K562 (cell line): ENCODE measurements around the gene RFT1. TPM values are rescaled to one million over a fixed set of nuclear protein-coding genes. Genes with fewer than 3 reads are reported as not detected.

Source experiments
- ATAC-seq: fragments of 200-7000 bp; cut with Tn5 transposase; 3 replicates; pipeline ENCODE4 v1.9.1; 2020; ENCODE audit warnings: moderate library complexity
- BruUV-seq: library from RNA; stranded (reverse); fragments of 400-500 nt; replicated peaks from 2 replicates; lab custom pipeline; 2021; lab: Mats Ljungman, UMichigan
- CTCF ChIA-PET: fragments of 300-600 bp; formaldehyde crosslinking; extraction: SDS; loops from one replicate; lab custom pipeline; 2021; ENCODE audit warnings: low intra/inter-chr PET ratio; lab: Yijun Ruan, JAX
- POLR2A ChIA-PET: fragments of 300-600, 350-650 bp; sonication (Branson Sonifier 250); formaldehyde crosslinking; extraction: SDS; loops from one replicate; lab custom pipeline; 2021; ENCODE audit warnings: antibody characterized with exemption, inconsistent platforms; lab: Yijun Ruan, JAX
- DNase-seq, 4 experiments: peaks; one replicate each; pipeline versions ENCODE4 v3.0.0 to v3.0.0-alpha.2; 2011 to 2018; ENCODE audit warnings: low spot score in 3 of 4, mixed read lengths in 3 of 4; ENCODE audit errors: extremely low read depth in 1 of 4
- FAIRE-seq: peaks from 2 replicates; lab custom pipeline; 2011; peaks lifted over from hg19 to GRCh38; lab: Jason Lieb, UNC
- H2AFZ ChIP-seq: 2 replicates; pipeline ENCODE4 v1.6.0; 2011; ENCODE audit warnings: low read depth, low read length, control low read depth, inconsistent platforms
- H3K27ac ChIP-seq: fragments of 200-600 bp; 3 replicates; pipeline ENCODE4 v1.8.0; 2011; ENCODE audit warnings: low read depth, mild to moderate bottlenecking, control low read depth, inconsistent platforms, low read length, moderate library complexity, mixed read lengths; ENCODE audit errors: extremely low read depth
- H3K27me3 ChIP-seq, 2 experiments: fragments of 300-600 bp in 1 of 2; 2 replicates in 1 of 2; 3 replicates in 1 of 2; pipeline versions ENCODE4 v1.6.0 to v1.8.0; 2011; ENCODE audit warnings: inconsistent platforms in 2 of 2, low read length in 2 of 2, mild to moderate bottlenecking in 1 of 2, mixed read lengths in 1 of 2, moderate library complexity in 1 of 2; ENCODE audit not compliant: control insufficient read depth in 2 of 2, insufficient read depth in 2 of 2
- H3K36me3 ChIP-seq: fragments of 300-600 bp; 3 replicates; pipeline ENCODE4 v1.8.0; 2011; ENCODE audit warnings: mild to moderate bottlenecking, low read length, inconsistent platforms; ENCODE audit not compliant: control insufficient read depth, insufficient read depth
- H3K4me1 ChIP-seq, 2 experiments: fragments of 200-600 bp in 1 of 2; replicated peaks in 1 of 2; 2 replicates in 1 of 2; 3 replicates in 1 of 2; pipeline versions ENCODE4 v1.5.1 to v1.8.0; 2011; ENCODE audit warnings: inconsistent platforms in 2 of 2, low read length in 2 of 2, mild to moderate bottlenecking in 1 of 2, mixed read lengths in 1 of 2, moderate library complexity in 1 of 2; ENCODE audit not compliant: control insufficient read depth in 2 of 2, insufficient read depth in 2 of 2
- H3K4me2 ChIP-seq: 2 replicates; pipeline ENCODE4 v1.6.1; 2011; ENCODE audit warnings: low read length, control low read depth, inconsistent platforms, mixed read lengths; ENCODE audit not compliant: insufficient read depth
- H3K4me3 ChIP-seq: fragments of 200-600 bp; sonication (generic), shearing (Covaris generic); 2 replicates; pipeline ENCODE4 v1.5.1; 2016; ENCODE audit warnings: control low read depth, inconsistent platforms
- H3K79me2 ChIP-seq: fragments of 200-600 bp; 3 replicates; pipeline ENCODE4 v1.8.0; 2011; ENCODE audit warnings: low read length, inconsistent platforms; ENCODE audit not compliant: control insufficient read depth, insufficient read depth
- H3K9ac ChIP-seq, 2 experiments: 2 replicates each; pipeline versions ENCODE4 v1.6.0 to v1.6.1; 2011; ENCODE audit warnings: low read depth in 2 of 2, low read length in 2 of 2, control low read depth in 1 of 2, inconsistent platforms in 1 of 2, mild to moderate bottlenecking in 1 of 2, mixed read lengths in 1 of 2; ENCODE audit not compliant: insufficient read depth in 1 of 2
- H3K9me1 ChIP-seq: one replicate; pipeline ENCODE4 v1.6.0; 2011; ENCODE audit warnings: inconsistent platforms, mild to moderate bottlenecking, low read length, moderate library complexity; ENCODE audit not compliant: control insufficient read depth, insufficient read depth
- H3K9me3 ChIP-seq: replicated peaks from 2 replicates; pipeline ENCODE4 v1.5.1; 2011; ENCODE audit warnings: low read depth, low read length, inconsistent platforms; ENCODE audit not compliant: control insufficient read depth, insufficient read depth
- H4K20me1 ChIP-seq: replicated peaks from 2 replicates; pipeline ENCODE4 v1.6.1; 2011; ENCODE audit warnings: low read length, inconsistent platforms, mixed read lengths; ENCODE audit not compliant: control insufficient read depth, insufficient read depth
- DMBX1 ChIP-seq: fragments of 250-450 bp; sonication (Bioruptor Pico); IDR thresholded peaks from 2 replicates; pipeline ENCODE4 v1.8.0; 2022; ENCODE audit warnings: inconsistent platforms, mild to moderate bottlenecking, moderate library complexity, borderline replicate concordance
- MEIS2 ChIP-seq: fragments of 450-650 bp; IDR thresholded peaks from 2 replicates; pipeline ENCODE4 v1.6.1; 2014; ENCODE audit warnings: mild to moderate bottlenecking; ENCODE audit not compliant: partially characterized antibody
- TRIM25 ChIP-seq: fragments of 450-650 bp; IDR thresholded peaks from 2 replicates; pipeline ENCODE4 v1.7.0; 2016; ENCODE audit warnings: borderline replicate concordance
- ZNF584 ChIP-seq: fragments of 200-800 bp; sonication (Bioruptor generic); IDR thresholded peaks from 2 replicates; pipeline ENCODE4 v1.6.1; 2016; ENCODE audit warnings: low read depth, mild to moderate bottlenecking, missing genetic modification characterization, missing compliant biosample characterization
- WGBS: fragments of 100-300 bp; shearing (Covaris generic); methylation state at CpG from one replicate; pipeline ENCODE4 v1.1.6; 2016; ENCODE audit warnings: low coverage, mixed read lengths; ENCODE audit not compliant: insufficient coverage; ENCODE audit errors: missing lambda C conversion rate; 5-methylcytosine and 5-hydroxymethylcytosine counted together
- in situ Hi-C: fragments of 300-500 bp; cut with MboI; formaldehyde crosslinking; loops from 4 replicates; pipeline ENCODE4 v1.15.0; 2018; ENCODE audit warnings: inconsistent platforms, mixed read lengths
- intact Hi-C: fragments of 100-400 bp; cut with micrococcal nuclease; formaldehyde crosslinking; loops from 2 replicates; pipeline ENCODE4 v1.14.2; 2022
- polyA plus RNA-seq, 8 experiments: library from polyadenylated mRNA; depleted of rRNA in 4 of 8; stranded (reverse) in 5 of 8; unstranded in 3 of 8; fragments of >200 nt; fragmentation: Nextera tagmentation in 2 of 8; fragmentation: Illumina TruSeq in 1 of 8; extraction: Ambion mirVana in 2 of 8; extraction: Trizol in 1 of 8; gene quantifications; 2 replicates each; pipeline versions ENCODE4 v1.2.1 to v1.2.3, GENCODE V29; 2011 to 2014; ENCODE audit warnings: inconsistent platforms in 1 of 8, missing spikeins in 1 of 8
- total RNA-seq, 7 experiments: library from RNA; depleted of rRNA in 6 of 7; stranded (reverse); fragments of >200 nt in 6 of 7; fragmentation: Illumina TruSeq in 2 of 7; extraction: Trizol in 2 of 7; gene quantifications; 2 replicates each; pipeline versions ENCODE4 v1.2.1 to v1.2.3, GENCODE V29; 2011 to 2021; ENCODE audit warnings: low replicate concordance in 1 of 7

RFT1 gene
- total and polyA plus RNA-seq, 9 of the 15 experiments (the other 6 are each of a cell fraction or from before 2014, with no cell fraction given) = 4.4 to 23.8 (median 8.9) TPM

- BruUV-seq = no TSS peak
- ATAC-seq = no peak
- intact Hi-C loops = no loop called here
- H2AFZ ChIP-seq = no peak overlapping the region
- no peak for DNase-seq
- 36% methylated on average over 13 of the region's 13 CpGs for WGBS
- no peak overlapping the region for H3K4me3 ChIP-seq
- H3K27ac ChIP-seq = no peak overlapping the region
- no peaks in the 10 kb centered on the region for H3K79me2 ChIP-seq
- no peaks in the 10 kb centered on the region; the same call in 1 of the 2 replicates for H4K20me1 ChIP-seq
- peaks cover 0 to 5% of the 10 kb centered on the region in 2 experiments; a peak in 1 of 5 replicates for H3K27me3 ChIP-seq
- H3K9me3 ChIP-seq = no peaks in the 10 kb centered on the region
- no peak for TF ChIP-seq TRIM25
- TF ChIP-seq MEIS2 = no peak
- no peak for TF ChIP-seq ZNF584 (CRISPR knock-in tag)
- TF ChIP-seq DMBX1 (CRISPR knock-in tag) = no peak
- TF ChIP-seq, all 486 proteins: peak for 0
- no peaks in the 10 kb centered on the region for H3K9me1 ChIP-seq
- no peak for FAIRE-seq
- H3K4me1 ChIP-seq = peaks cover 0 to 4% of the 10 kb centered on the region in 2 experiments; a peak in 2 of 5 replicates
- ChIA-PET CTCF (no interaction called here), POLR2A (no interaction called here)
- H3K36me3 ChIP-seq = no peaks in the 10 kb centered on the region
- peak overlapping the region in 1 of 2 experiments; percentile 45; a peak in 1 of 4 replicates for H3K9ac ChIP-seq
- H3K4me2 ChIP-seq = no peak overlapping the region
- in situ Hi-C loops = no loop called here
Observed at GRCh38 chr3:53149006-53149690, 18.9 kb upstream of the RFT1 start.
